Neutrophil (primary cell): Measurements from ENCODE around the gene BTBD9.

Experiments
- H3K27ac ChIP-seq: fragments of 200-600 bp; sonication (generic); 2 replicates; pipeline ENCODE4 v1.5.1; 2016; ENCODE audit warnings: mild to moderate bottlenecking, moderate library complexity
- H3K27me3 ChIP-seq: fragments of 200-600 bp; sonication (generic); 2 replicates; pipeline ENCODE4 v1.6.0; 2016; ENCODE audit warnings: mild to moderate bottlenecking
- H3K36me3 ChIP-seq: fragments of 200-600 bp; sonication (generic); 2 replicates; pipeline ENCODE4 v1.5.1; 2017
- H3K4me1 ChIP-seq, 2 experiments: fragments of 200-600 bp in 1 of 2; sonication (generic) in 1 of 2; 1 replicate in 1 of 2; 2 replicates in 1 of 2; pipeline versions ENCODE4 v1.5.1 to v1.6.1; 2013 to 2016; ENCODE audit warnings: low read depth in 1 of 2, low read length in 1 of 2, mild to moderate bottlenecking in 1 of 2, moderate library complexity in 1 of 2; ENCODE audit not compliant: control insufficient read depth in 1 of 2, insufficient read depth in 1 of 2
- H3K4me3 ChIP-seq, 2 experiments: fragments of 200-600 bp in 1 of 2; sonication (generic) in 1 of 2; 1 replicate in 1 of 2; 2 replicates in 1 of 2; pipeline ENCODE4 v1.5.1; 2013 to 2016; ENCODE audit warnings: low read depth in 1 of 2, low read length in 1 of 2, mild to moderate bottlenecking in 1 of 2, moderate library complexity in 1 of 2
- H3K9me3 ChIP-seq: fragments of 200-600 bp; sonication (generic); 2 replicates; pipeline ENCODE4 v1.5.1; 2016
- CTCF ChIP-seq: fragments of 200-600 bp; sonication (generic); IDR thresholded peaks from 2 replicates; pipeline ENCODE4 v1.5.1; 2016; ENCODE audit warnings: antibody characterized with exemption

BTBD9 gene

GRCh38 chr6:38509713-38510112 is 130.0 kb downstream of the BTBD9 start:
- H3K4me1 ChIP-seq, result peaks cover 11 to 15% of the 10 kb centered on the region in 2 experiments
- no peak for TF ChIP-seq CTCF
- no peak overlapping the region for H3K4me3 ChIP-seq
- peak overlapping the region; percentile 55 for H3K27ac ChIP-seq
- no peaks in the 10 kb centered on the region for H3K9me3 ChIP-seq
- H3K36me3 ChIP-seq, result no peaks in the 10 kb centered on the region
- no peaks in the 10 kb centered on the region for H3K27me3 ChIP-seq

- H3K27ac ChIP-seq, result peak overlapping the region; percentile 55
- TF ChIP-seq CTCF, result no peak
These were observed 130.8 kb downstream of the BTBD9 start for GRCh38 chr6:38508894-38509293.

GRCh38 chr6:38508286-38508685 is 131.4 kb downstream of the BTBD9 start:
- no peak overlapping the region for H3K4me3 ChIP-seq
- no peak for TF ChIP-seq CTCF
- no peaks in the 10 kb centered on the region for H3K27me3 ChIP-seq
- no peaks in the 10 kb centered on the region for H3K9me3 ChIP-seq
- peaks cover 11 to 15% of the 10 kb centered on the region in 2 experiments for H3K4me1 ChIP-seq
- peak overlapping the region; percentile 55 for H3K27ac ChIP-seq
- no peaks in the 10 kb centered on the region for H3K36me3 ChIP-seq

More at GRCh38 chr6:38508894-38509293, 130.8 kb downstream of the BTBD9 start:
- Histone ChIP-seq H3K4me1 (peaks cover 11 to 15% of the 10 kb centered on the region in 2 experiments), H3K36me3 (no peaks in the 10 kb centered on the region), H3K9me3 (no peaks in the 10 kb centered on the region), H3K27me3 (no peaks in the 10 kb centered on the region), H3K4me3 (no peak overlapping the region)

GRCh38 chr6:38507173-38507572 is 132.6 kb downstream of the BTBD9 start:
- Histone ChIP-seq H3K27me3 (no peaks in the 10 kb centered on the region), H3K9me3 (no peaks in the 10 kb centered on the region), H3K4me3 (no peak overlapping the region), H3K4me1 (peaks cover 11 to 15% of the 10 kb centered on the region in 2 experiments), H3K36me3 (no peaks in the 10 kb centered on the region), H3K27ac (no peak overlapping the region)
- no peak for TF ChIP-seq CTCF

GRCh38 chr6:38505826-38506225 is 133.9 kb downstream of the BTBD9 start:
- no peaks in the 10 kb centered on the region for H3K36me3 ChIP-seq
- peaks cover 11 to 15% of the 10 kb centered on the region in 2 experiments for H3K4me1 ChIP-seq
- TF ChIP-seq CTCF, result no peak
- H3K9me3 ChIP-seq, result no peaks in the 10 kb centered on the region
- H3K27me3 ChIP-seq, result no peaks in the 10 kb centered on the region
- H3K4me3 ChIP-seq, result no peak overlapping the region
- H3K27ac ChIP-seq, result no peak overlapping the region

GRCh38 chr6:38504996-38505395 is 134.7 kb downstream of the BTBD9 start:
- H3K9me3 ChIP-seq, result no peaks in the 10 kb centered on the region
- no peaks in the 10 kb centered on the region for H3K27me3 ChIP-seq
- no peaks in the 10 kb centered on the region for H3K36me3 ChIP-seq
- no peak overlapping the region for H3K27ac ChIP-seq
- peaks cover 11 to 15% of the 10 kb centered on the region in 2 experiments for H3K4me1 ChIP-seq
- H3K4me3 ChIP-seq, result no peak overlapping the region
- TF ChIP-seq CTCF, result no peak
